NCI-H748 (cell line): ENCODE measurements around the gene FAM210A.
"Not testable (repeated sequence)": the region's sequence is repeated elsewhere in the genome, so short reads cannot be mapped to it uniquely, and the experiment has no call there.

Experiments used
- DNase-seq: peaks from one replicate; lab custom pipeline; 2025; ENCODE audit not compliant: unreplicated experiment; lab: John Stamatoyannopoulos, UW

Gene FAM210A, protein sequence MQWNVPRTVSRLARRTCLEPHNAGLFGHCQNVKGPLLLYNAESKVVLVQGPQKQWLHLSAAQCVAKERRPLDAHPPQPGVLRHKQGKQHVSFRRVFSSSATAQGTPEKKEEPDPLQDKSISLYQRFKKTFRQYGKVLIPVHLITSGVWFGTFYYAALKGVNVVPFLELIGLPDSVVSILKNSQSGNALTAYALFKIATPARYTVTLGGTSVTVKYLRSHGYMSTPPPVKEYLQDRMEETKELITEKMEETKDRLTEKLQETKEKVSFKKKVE

GRCh38 chr18:13726232-13726971, at the start of gene FAM210A, which contains the start of gene RNMT:
Gene FAM210A (minus strand): TSS chr18:13726558. CDS start chr18:13682077, 44,481 bp downstream.
Gene RNMT (plus strand): TSS chr18:13726673. CDS start chr18:13731518, 4,845 bp downstream.
- DNase-seq = peak; percentile 99

- DNase-seq = no peak
These were observed 48.7 kb upstream of the FAM210A start for GRCh38 chr18:13775058-13775457.

- DNase-seq = no peak
These were observed 36.5 kb upstream of the FAM210A start for GRCh38 chr18:13762690-13763439.

DNA sequence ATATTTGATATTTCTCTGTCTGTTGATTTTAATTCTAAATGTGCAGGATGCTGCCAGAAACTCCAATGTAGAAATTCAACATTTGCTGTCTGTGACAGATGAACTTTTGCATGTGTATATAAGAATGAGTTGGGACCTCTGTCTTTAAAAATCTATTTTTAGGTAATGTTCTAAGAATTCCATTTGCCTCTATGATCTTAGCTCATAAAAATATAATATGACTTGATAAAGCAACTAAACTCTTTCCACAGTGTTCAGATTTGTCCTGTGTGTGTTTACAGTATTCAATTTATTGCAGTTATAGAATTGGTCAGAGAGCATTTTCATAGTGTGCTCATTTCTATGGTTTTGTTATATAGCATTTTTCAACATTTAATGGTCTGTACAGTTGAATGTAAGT, 33.7 kb upstream of the FAM210A start:
- no peak for DNase-seq

DNA sequence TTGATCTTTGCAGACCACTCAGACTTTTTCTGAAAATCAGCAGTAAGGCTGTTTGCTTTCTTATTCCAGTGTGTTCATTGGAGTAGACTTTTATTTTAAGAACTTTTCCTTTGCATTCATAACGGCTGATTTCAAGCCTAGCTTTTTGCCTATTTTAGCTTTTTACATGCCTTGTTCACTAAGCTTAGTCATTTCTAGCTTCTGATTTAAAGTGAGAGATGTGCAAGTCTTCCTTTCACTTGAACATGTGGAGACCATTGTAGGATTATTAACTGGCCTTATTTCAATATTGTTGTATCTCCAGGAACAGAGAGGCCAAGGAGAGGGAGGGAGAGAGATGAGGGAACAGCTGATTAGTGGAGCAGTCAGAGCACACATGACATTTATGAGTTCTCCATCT, 32.3 kb upstream of the FAM210A start:
- DNase-seq = no peak

DNA sequence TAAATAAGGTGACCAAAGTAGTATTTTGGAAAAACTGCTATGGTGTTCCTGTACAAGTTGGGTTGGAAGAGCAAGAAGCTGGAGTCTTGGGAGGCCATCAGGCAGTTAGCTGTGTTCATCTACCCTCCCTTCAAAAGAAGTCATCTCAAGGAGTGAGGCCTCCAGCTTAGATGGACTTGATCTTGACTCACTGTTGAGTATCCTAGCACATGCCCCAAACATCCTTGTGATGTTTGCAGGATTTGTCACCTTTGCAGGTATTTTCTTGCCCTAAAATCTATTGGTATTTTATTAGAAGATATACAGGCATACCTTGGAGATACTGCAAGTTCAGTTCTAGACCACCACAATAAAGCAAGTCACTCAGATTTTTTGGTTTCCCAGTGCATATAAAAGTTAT, 30.3 kb upstream of the FAM210A start:
- no peak for DNase-seq

GRCh38 chr18:13756261-13756660, 29.9 kb upstream of the FAM210A start:
- DNase-seq = no peak

DNA sequence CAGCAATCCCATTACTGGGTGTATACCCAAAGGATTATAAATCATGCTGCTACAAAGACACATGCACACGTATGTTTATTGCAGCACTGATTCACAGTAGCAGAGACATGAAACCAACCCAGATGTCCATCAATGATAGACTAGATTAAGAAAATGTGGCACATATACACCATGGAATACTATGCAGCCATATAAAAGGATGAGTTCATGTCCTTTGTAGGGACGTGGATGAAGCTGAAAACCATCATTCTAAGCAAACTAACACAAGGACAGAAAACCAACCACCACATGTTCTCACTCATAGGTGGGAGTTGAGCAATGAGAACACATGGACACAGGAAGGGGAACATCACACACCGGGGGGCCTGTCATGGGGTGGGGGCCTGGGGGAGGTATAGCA, 25.2 kb upstream of the FAM210A start:
- DNase-seq = not testable (repeated sequence)

DNA sequence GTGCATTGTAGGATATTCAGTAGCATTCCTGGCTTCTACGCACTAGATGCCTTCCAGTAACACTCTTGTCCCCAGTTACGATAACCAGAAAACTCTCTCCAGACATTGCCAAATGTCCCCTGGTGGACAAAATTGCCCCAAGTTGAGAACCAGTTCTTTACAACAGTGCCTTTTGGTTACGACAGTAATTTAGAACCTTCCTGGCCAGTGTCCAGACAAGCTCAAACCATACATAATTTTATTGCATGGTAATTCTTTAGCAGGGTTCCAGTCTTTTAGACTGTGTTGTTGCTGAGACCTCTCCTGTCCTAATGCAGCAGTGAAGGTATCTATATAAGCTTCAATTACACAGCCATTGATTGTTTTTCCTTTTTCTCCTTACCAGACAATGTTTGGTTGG, 20.3 kb upstream of the FAM210A start:
- no peak for DNase-seq

- DNase-seq = no peak
These were observed 19.3 kb upstream of the FAM210A start for GRCh38 chr18:13745696-13746095.

DNA sequence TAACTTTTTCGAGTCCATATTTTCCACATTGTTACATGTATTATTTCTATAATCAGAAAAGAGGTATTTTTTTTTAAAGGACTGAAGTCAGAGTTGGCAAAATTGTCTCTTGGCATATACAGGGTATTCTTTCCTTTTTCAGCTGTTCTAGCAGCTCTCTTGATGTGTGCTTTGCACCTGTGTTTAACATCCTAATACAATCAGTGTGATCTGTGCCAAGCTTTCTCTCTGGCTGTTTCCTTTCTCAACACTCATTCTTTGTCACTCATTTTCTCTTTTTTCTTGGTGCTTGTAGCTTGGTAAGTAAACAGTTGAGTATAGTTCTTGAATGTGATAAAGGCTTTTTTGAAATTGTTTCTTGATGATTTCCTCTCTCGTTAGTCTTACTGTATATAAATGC, 9.3 kb upstream of the FAM210A start:
- DNase-seq = no peak

- no peak for DNase-seq
These were observed 4.1 kb upstream of the FAM210A start for GRCh38 chr18:13730481-13730880.

DNA sequence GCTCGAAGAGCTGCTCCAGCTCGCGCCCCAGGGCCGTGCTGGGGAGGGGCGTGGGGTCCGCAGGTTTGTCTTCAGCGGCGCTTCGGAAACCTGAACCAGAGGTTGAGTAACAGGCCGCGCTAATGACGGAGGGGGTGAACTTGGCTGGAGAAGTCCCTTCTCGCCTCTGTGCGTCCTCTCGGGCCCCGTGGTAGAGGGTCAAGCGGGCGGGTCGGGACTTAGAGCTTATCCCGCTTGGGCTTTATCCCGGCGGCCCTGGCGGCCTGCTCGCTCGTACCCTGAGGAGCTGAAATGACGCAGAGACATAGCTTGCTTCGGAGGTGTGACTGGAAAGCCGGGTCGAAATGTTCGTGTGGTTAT, 594 bp upstream of the FAM210A start:
- peak; percentile 83 for DNase-seq

DNA sequence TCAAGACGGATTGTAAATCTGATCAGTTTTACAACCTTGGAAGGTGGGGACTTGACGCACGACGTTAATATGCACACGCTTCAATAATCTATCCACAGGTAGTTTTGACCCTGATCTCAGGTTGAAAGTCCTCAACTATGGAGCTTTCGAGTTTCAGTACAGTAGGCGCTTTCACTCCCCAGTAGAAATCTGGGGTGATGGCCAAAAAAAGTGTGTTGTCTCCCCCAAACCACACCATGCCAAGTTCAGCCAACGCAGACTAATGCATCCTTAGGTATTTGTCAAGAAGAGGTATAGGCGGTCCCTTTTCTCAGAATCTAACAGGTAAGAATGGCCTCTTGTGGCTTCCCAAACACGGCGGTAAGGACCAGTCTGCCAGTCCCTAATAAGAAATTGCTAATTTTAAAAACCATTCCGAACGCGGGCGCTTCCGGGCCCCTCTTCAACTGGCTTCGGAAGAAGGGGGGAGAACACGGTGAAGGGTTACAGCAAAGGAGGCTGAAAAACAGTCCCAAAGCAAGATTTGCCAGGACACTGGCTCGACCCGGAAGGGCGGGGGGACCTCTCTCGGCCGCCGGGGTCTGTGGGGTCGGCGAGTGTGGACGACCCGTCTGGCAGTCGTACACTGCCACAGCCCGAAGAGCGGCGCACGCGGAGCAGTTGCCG, 659 bp downstream of the FAM210A start:
- peak; percentile 27 for DNase-seq

DNA sequence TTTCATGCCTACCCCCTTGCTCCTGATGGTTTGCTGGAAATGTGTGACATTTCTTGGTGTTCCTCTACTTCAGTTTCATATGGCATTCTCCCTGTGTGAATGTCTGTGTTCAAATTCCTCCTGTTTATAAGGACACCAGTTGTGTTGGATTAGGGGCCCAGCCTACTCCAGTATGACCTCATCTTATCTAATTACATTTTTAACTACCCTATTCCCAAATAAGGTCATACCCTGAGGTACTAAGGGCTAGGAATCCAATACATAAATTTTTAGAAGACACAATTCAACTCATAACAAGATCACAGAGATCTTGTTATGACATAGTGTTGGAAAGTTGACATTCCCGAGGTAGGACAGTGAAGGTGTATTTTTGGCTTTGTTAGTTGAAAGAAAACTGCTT, 5.5 kb downstream of the FAM210A start:
- DNase-seq = no peak

DNA sequence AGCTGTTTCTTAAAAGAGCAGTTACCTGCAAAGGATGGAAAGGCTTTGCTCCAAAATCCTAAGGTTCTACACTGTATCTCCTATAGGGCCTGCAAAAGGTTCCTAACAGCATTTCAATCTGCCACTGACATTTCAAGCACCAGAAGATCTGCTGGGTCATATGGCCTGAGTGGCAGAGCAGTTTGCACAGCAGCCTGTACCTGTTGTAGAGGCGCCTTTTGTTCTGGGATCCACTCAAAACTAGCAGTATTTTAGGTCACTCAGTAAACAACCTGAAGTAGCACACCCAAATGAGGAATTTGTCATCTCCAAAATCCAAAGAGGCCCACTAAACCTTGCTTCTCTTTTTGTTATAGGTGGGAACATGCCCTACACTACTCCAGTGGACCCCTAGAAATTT, 6.2 kb downstream of the FAM210A start:
- DNase-seq = no peak

GRCh38 chr18:13716916-13717315, 9.4 kb downstream of the FAM210A start:
- DNase-seq = no peak

- DNase-seq = no peak
These were observed 11.0 kb downstream of the FAM210A start for GRCh38 chr18:13715330-13715729.

- no peak for DNase-seq
These were observed 12.8 kb downstream of the FAM210A start for GRCh38 chr18:13713455-13714055.

GRCh38 chr18:13712400-13713131, 13.8 kb downstream of the FAM210A start:
- DNase-seq = no peak
